Transverse colon (tissue), 4 donors: ENCODE results near the gene ADAMTS6.

Experiments
- POLR2AphosphoS5 ChIP-seq, 3 donors: sonication (generic); formaldehyde crosslinking; IDR thresholded peaks; one replicate each; pipeline ENCODE4 v1.6.1; 2016; ENCODE audit warnings: antibody characterized with exemption in 3 of 3
- TF ChIP-seq, protein P1 (sequence below), 5 experiments: fragments of 200-600 bp in 3 of 5; fragments of 450-650 bp in 2 of 5; sonication (generic) in 3 of 5; IDR thresholded peaks; 1 replicate in 2 of 5; 2 replicates in 3 of 5; pipeline ENCODE4 v1.5.1; 2016 to 2017; ENCODE audit warnings: antibody characterized with exemption in 5 of 5, inconsistent platforms in 3 of 5, mild to moderate bottlenecking in 2 of 5, moderate library complexity in 1 of 5

DNA sequence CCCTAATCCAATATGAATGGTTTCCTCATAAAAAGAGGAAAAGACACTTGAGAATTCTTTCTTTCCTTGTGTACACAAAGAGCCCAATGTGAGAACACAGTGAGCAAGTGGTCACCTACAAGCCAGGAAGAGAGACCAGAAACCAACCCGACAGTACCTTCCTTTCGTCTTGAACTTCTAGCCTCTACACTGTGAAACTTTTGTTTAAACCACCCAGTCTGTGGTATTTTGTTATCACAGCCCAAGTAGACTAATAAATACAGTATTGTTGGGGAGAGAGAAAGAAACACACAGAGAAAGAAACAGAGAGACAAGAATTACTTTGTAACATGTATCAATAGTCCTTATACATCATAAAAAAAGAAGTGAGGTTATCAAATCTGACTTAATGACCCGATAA is 44.0 kb upstream of the ADAMTS6 start:
- TF ChIP-seq, protein P1, sequence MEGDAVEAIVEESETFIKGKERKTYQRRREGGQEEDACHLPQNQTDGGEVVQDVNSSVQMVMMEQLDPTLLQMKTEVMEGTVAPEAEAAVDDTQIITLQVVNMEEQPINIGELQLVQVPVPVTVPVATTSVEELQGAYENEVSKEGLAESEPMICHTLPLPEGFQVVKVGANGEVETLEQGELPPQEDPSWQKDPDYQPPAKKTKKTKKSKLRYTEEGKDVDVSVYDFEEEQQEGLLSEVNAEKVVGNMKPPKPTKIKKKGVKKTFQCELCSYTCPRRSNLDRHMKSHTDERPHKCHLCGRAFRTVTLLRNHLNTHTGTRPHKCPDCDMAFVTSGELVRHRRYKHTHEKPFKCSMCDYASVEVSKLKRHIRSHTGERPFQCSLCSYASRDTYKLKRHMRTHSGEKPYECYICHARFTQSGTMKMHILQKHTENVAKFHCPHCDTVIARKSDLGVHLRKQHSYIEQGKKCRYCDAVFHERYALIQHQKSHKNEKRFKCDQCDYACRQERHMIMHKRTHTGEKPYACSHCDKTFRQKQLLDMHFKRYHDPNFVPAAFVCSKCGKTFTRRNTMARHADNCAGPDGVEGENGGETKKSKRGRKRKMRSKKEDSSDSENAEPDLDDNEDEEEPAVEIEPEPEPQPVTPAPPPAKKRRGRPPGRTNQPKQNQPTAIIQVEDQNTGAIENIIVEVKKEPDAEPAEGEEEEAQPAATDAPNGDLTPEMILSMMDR (IDR thresholded peaks at IDR 0.05) = no peak
- no peak for TF ChIP-seq POLR2AphosphoS5 (IDR thresholded peaks at IDR 0.05)
